ENCODE results near the gene NXPE3. TPM values are rescaled to one million over a fixed set of nuclear protein-coding genes. Genes with fewer than 3 reads are reported as not detected.
A peak's percentile ranks its signal among the peaks of the same experiment; 100 is the strongest.

NXPE3 gene
- total RNA-seq, 1 experiment from 2014 or later: 5.3 TPM

- CTCF ChIA-PET: interaction anchor here (3.1 kb wide), 1 partner anchor 417 kb away, joined by 46 read pairs; no protein-coding TSS in a partner anchor
- no peaks in the 10 kb centered on the region for H3K27me3 ChIP-seq (replicated peaks; ENCODE audit: control insufficient read depth, insufficient read depth, low read length)
- no peaks in the 10 kb centered on the region for H3K36me3 ChIP-seq (ENCODE audit: control insufficient read depth, insufficient read depth, low read length)
- POLR2A ChIA-PET: no interaction called here
- DNase-seq: no peak
- Mint-ChIP-seq H3K4me3 (ENCODE audit: unreplicated experiment) (no peak overlapping the region), H3K36me3 (ENCODE audit: insufficient read depth, unreplicated experiment) (no peaks in the 10 kb centered on the region), H3K9me3 (ENCODE audit: unreplicated experiment) (no peaks in the 10 kb centered on the region), H3K27me3 (ENCODE audit: insufficient read depth, unreplicated experiment) (no peaks in the 10 kb centered on the region), H3K27ac (ENCODE audit: unreplicated experiment) (no peak overlapping the region), H3K4me1 (ENCODE audit: low read depth, unreplicated experiment) (no peaks in the 10 kb centered on the region)
- intact Hi-C loops (cut with micrococcal nuclease; ENCODE audit: unreplicated experiment): loop anchor here (2.0 to 10.0 kb wide), 2 partner anchors 257 to 729 kb away; no protein-coding TSS in a partner anchor
- no peaks in the 10 kb centered on the region for H3K4me1 ChIP-seq
- BruUV-seq (replicated peaks): no TSS peak
- no peak overlapping the region for H3K4me3 ChIP-seq (ENCODE audit: low read depth, low read length)
- H3K9me3 ChIP-seq: no peaks in the 10 kb centered on the region
- TF ChIP-seq, protein P1, sequence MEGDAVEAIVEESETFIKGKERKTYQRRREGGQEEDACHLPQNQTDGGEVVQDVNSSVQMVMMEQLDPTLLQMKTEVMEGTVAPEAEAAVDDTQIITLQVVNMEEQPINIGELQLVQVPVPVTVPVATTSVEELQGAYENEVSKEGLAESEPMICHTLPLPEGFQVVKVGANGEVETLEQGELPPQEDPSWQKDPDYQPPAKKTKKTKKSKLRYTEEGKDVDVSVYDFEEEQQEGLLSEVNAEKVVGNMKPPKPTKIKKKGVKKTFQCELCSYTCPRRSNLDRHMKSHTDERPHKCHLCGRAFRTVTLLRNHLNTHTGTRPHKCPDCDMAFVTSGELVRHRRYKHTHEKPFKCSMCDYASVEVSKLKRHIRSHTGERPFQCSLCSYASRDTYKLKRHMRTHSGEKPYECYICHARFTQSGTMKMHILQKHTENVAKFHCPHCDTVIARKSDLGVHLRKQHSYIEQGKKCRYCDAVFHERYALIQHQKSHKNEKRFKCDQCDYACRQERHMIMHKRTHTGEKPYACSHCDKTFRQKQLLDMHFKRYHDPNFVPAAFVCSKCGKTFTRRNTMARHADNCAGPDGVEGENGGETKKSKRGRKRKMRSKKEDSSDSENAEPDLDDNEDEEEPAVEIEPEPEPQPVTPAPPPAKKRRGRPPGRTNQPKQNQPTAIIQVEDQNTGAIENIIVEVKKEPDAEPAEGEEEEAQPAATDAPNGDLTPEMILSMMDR (IDR thresholded peaks at IDR 0.05; ENCODE audit: insufficient read depth in 1 of 2, low read depth in 1 of 2, low read length in 1 of 2, severe bottlenecking in 1 of 2, unreplicated experiment in 1 of 2): no peak
Observed at GRCh38 chr3:101807888-101808287, 28.9 kb downstream of the NXPE3 start.

DNA sequence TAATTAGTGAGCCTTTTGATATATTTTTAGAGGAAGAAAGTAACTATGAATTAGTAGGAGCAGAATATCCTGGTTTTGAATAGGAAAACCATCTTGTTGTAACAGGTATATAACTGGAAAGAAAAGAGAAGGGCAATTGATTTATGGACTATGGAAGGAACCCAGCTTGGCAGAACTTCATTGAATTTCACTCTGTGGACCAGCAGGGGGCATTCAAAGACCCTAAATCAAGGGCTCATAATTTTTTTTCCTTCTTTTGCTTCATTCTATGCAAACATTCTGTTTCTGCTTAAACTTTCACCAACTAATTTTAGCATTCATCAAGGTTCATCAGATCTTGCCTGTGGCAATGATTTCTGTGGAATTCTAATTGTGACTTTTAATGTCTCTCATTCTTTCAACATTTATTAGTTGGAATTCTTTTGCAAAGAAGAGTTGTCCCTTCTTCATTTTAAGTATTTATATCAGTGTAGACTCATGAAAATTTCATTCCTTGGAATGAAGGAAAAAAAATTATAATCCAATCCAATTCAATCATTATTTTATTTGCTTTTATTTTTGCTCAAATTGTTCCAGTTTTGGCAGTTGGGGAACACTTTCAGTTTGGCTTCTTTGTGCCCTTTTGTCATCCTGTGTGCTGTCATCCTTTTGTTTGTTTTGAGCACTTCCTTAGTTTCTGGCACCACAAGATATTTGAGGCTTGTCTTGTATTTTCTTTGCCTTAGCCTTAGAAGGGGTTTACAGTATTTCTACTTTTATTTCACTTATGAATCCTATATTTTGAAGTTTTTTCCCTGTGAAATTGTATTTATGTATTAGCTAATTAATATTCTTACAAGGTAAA is 30.4 kb downstream of the NXPE3 start:
- POLR2A ChIA-PET: no interaction called here
- no TSS peak for BruUV-seq (replicated peaks)
- no peaks in the 10 kb centered on the region for H3K27me3 ChIP-seq (replicated peaks; ENCODE audit: control insufficient read depth, insufficient read depth, low read length)

DNA sequence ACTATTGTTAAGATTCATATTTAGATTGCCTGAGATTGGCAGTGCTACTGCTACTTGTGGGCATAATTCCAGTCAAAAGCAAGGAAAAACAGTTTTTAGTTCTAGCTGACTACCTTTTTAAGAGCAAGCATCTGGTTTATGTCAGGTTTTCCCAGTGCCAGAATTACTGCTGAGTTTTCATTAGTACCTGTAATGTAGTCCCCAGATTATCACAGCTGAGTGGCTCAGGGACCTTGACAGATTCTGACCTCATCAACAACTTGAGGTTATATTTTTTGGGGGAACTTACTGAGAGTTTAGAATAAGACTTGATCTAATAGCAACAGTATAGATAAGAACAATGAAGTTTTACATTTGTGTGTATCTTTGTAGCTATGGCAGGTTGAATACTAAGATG is 31.0 kb downstream of the NXPE3 start:
- no peak for DNase-seq
- H3K27me3 Mint-ChIP-seq (ENCODE audit: insufficient read depth, unreplicated experiment): no peaks in the 10 kb centered on the region
- no peak overlapping the region for H3K4me3 Mint-ChIP-seq (ENCODE audit: unreplicated experiment)
- BruUV-seq (replicated peaks): no TSS peak
- no peak overlapping the region for H3K27ac Mint-ChIP-seq (ENCODE audit: unreplicated experiment)
- intact Hi-C loops (cut with micrococcal nuclease; ENCODE audit: unreplicated experiment): loop anchor here (10.0 kb wide), 2 partner anchors 145 to 185 kb away; no protein-coding TSS in a partner anchor
- no peaks in the 10 kb centered on the region for H3K36me3 ChIP-seq (ENCODE audit: control insufficient read depth, insufficient read depth, low read length)
- H3K27me3 ChIP-seq (replicated peaks; ENCODE audit: control insufficient read depth, insufficient read depth, low read length): no peaks in the 10 kb centered on the region
- CTCF ChIA-PET: interaction anchor here (0.7 to 3.1 kb wide), 3 partner anchors 284 to 419 kb away, joined by 4 to 46 read pairs (median 6); no protein-coding TSS in a partner anchor
- peaks cover 17% of the 10 kb centered on the region; the same call in 1 of the 2 replicates for H3K4me1 ChIP-seq
- H3K36me3 Mint-ChIP-seq (ENCODE audit: insufficient read depth, unreplicated experiment): no peaks in the 10 kb centered on the region
- no peaks in the 10 kb centered on the region for H3K9me3 ChIP-seq
- TF ChIP-seq, protein P1 (IDR thresholded peaks at IDR 0.05; ENCODE audit: insufficient read depth in 1 of 2, low read depth in 1 of 2, low read length in 1 of 2, severe bottlenecking in 1 of 2, unreplicated experiment in 1 of 2): no peak
- no peaks in the 10 kb centered on the region for H3K4me1 Mint-ChIP-seq (ENCODE audit: low read depth, unreplicated experiment)
- H3K9me3 Mint-ChIP-seq (ENCODE audit: unreplicated experiment): no peaks in the 10 kb centered on the region
- POLR2A ChIA-PET: no interaction called here
- H3K4me3 ChIP-seq (ENCODE audit: low read depth, low read length): no peak overlapping the region

More for the DNA sequence above, 30.4 kb downstream of the NXPE3 start:
- Mint-ChIP-seq H3K4me1 (ENCODE audit: low read depth, unreplicated experiment) (no peaks in the 10 kb centered on the region), H3K9me3 (ENCODE audit: unreplicated experiment) (no peaks in the 10 kb centered on the region), H3K4me3 (ENCODE audit: unreplicated experiment) (no peak overlapping the region), H3K36me3 (ENCODE audit: insufficient read depth, unreplicated experiment) (no peaks in the 10 kb centered on the region), H3K27ac (ENCODE audit: unreplicated experiment) (no peak overlapping the region), H3K27me3 (ENCODE audit: insufficient read depth, unreplicated experiment) (no peaks in the 10 kb centered on the region)
- no peak overlapping the region for H3K4me3 ChIP-seq (ENCODE audit: low read depth, low read length)
- no peaks in the 10 kb centered on the region for H3K9me3 ChIP-seq
- no peaks in the 10 kb centered on the region for H3K36me3 ChIP-seq (ENCODE audit: control insufficient read depth, insufficient read depth, low read length)
- CTCF ChIA-PET: interaction anchor here (1.4 to 3.1 kb wide), 3 partner anchors 416 to 420 kb away, joined by 4 to 46 read pairs (median 6); no protein-coding TSS in a partner anchor
- DNase-seq: peak in 1 of 2 experiments; percentile 42
- TF ChIP-seq, protein P1 (IDR thresholded peaks at IDR 0.05; ENCODE audit: insufficient read depth in 1 of 2, low read depth in 1 of 2, low read length in 1 of 2, severe bottlenecking in 1 of 2, unreplicated experiment in 1 of 2): peak; percentile 62 to 64
- intact Hi-C loops (cut with micrococcal nuclease; ENCODE audit: unreplicated experiment): loop anchor here (1.0 to 10.0 kb wide), 6 partner anchors 145 to 727 kb away; no protein-coding TSS in a partner anchor
- H3K4me1 ChIP-seq: peaks cover 11% of the 10 kb centered on the region; the same call in 1 of the 2 replicates
